H9 (cell line): Measurements from ENCODE around the gene TMEM129. TPM values are rescaled to one million over a fixed set of nuclear protein-coding genes. Genes with fewer than 3 reads are reported as not detected.
A peak's percentile ranks its signal among the peaks of the same experiment; 100 is the strongest.

Source experiments
- DNase-seq: peaks from one replicate; pipeline ENCODE4 v3.0.0-alpha.2; 2017
- H2AFZ ChIP-seq: one replicate; pipeline ENCODE4 v1.6.1; 2013; ENCODE audit warnings: mild to moderate bottlenecking, low read length, control low read depth, moderate library complexity
- H2AK5ac ChIP-seq: 2 replicates; pipeline ENCODE4 v1.6.1; 2013; ENCODE audit warnings: low read length, control low read depth, mixed read lengths; ENCODE audit not compliant: insufficient read length
- H2BK120ac ChIP-seq: one replicate; pipeline ENCODE4 v1.6.1; 2013; ENCODE audit warnings: low read depth, mild to moderate bottlenecking, low read length, control low read depth, inconsistent platforms; ENCODE audit not compliant: poor library complexity, severe bottlenecking
- H2BK12ac ChIP-seq: 2 replicates; pipeline ENCODE4 v1.6.1; 2013; ENCODE audit warnings: low read length, control low read depth, mixed read lengths, low read depth; ENCODE audit not compliant: insufficient read length
- H2BK15ac ChIP-seq: 2 replicates; pipeline ENCODE4 v1.6.1; 2013; ENCODE audit warnings: low read depth, low read length, control low read depth
- H2BK20ac ChIP-seq: one replicate; pipeline ENCODE4 v1.6.1; 2013; ENCODE audit warnings: low read depth, mild to moderate bottlenecking, low read length, control low read depth, inconsistent platforms; ENCODE audit not compliant: poor library complexity, severe bottlenecking
- H2BK5ac ChIP-seq: 2 replicates; pipeline ENCODE4 v1.6.1; 2013; ENCODE audit warnings: low read length, control low read depth, mixed read lengths; ENCODE audit not compliant: insufficient read length
- H3K14ac ChIP-seq: 2 replicates; pipeline ENCODE4 v1.6.1; 2013; ENCODE audit warnings: low read length, control low read depth; ENCODE audit not compliant: insufficient read depth
- H3K18ac ChIP-seq: 2 replicates; pipeline ENCODE4 v1.6.1; 2013; ENCODE audit warnings: low read depth, mild to moderate bottlenecking, mixed read lengths, low read length, control low read depth; ENCODE audit not compliant: insufficient read length
- H3K23ac ChIP-seq: 2 replicates; pipeline ENCODE4 v1.6.1; 2013; ENCODE audit warnings: low read length, control low read depth, mixed read lengths, low read depth; ENCODE audit not compliant: insufficient read length
- H3K23me2 ChIP-seq: 2 replicates; pipeline ENCODE4 v1.6.1; 2013; ENCODE audit warnings: low read depth, mild to moderate bottlenecking, mixed read lengths, low read length, control low read depth; ENCODE audit not compliant: insufficient read length, poor library complexity, severe bottlenecking
- H3K27ac ChIP-seq: 2 replicates; pipeline ENCODE4 v1.5.1; 2013; ENCODE audit warnings: low read length, control low read depth, mixed read lengths, low read depth; ENCODE audit not compliant: insufficient read length
- H3K27me3 ChIP-seq: 2 replicates; pipeline ENCODE4 v1.6.1; 2013; ENCODE audit warnings: low read length, control low read depth, inconsistent platforms; ENCODE audit not compliant: insufficient read depth
- H3K4ac ChIP-seq: 2 replicates; pipeline ENCODE4 v1.6.1; 2013; ENCODE audit warnings: low read depth, mild to moderate bottlenecking, control low read depth, inconsistent platforms, low read length, moderate library complexity
- H3K4me1 ChIP-seq: 2 replicates; pipeline ENCODE4 v1.6.1; 2013; ENCODE audit warnings: low read length, control low read depth, inconsistent platforms; ENCODE audit not compliant: insufficient read depth
- H3K4me2 ChIP-seq: 2 replicates; pipeline ENCODE4 v1.6.1; 2013; ENCODE audit warnings: low read length, control low read depth, mixed read lengths; ENCODE audit not compliant: insufficient read length, insufficient read depth
- H3K56ac ChIP-seq: 2 replicates; pipeline ENCODE4 v1.6.1; 2013; ENCODE audit warnings: low read depth, mild to moderate bottlenecking, mixed read lengths, low read length, control low read depth; ENCODE audit not compliant: insufficient read length
- H3K79me1 ChIP-seq: 2 replicates; pipeline ENCODE4 v1.6.1; 2013; ENCODE audit warnings: low read depth, mild to moderate bottlenecking, moderate library complexity, low read length, control low read depth, inconsistent platforms; ENCODE audit not compliant: insufficient read depth, poor library complexity, severe bottlenecking
- H3K79me2 ChIP-seq: 2 replicates; pipeline ENCODE4 v1.6.1; 2013; ENCODE audit warnings: low read length, control low read depth, inconsistent platforms; ENCODE audit not compliant: insufficient read depth
- H3K9ac ChIP-seq: 2 replicates; pipeline ENCODE4 v1.6.1; 2013; ENCODE audit warnings: low read length, control low read depth, mixed read lengths; ENCODE audit not compliant: insufficient read length; ENCODE audit errors: extremely low read depth
- H3K9me3 ChIP-seq: one replicate; pipeline ENCODE4 v1.6.1; 2013; ENCODE audit warnings: low read depth, low read length, inconsistent platforms; ENCODE audit not compliant: control insufficient read depth
- H3T11ph ChIP-seq: one replicate; pipeline ENCODE4 v1.6.1; 2013; ENCODE audit warnings: mild to moderate bottlenecking, low read length, control low read depth, inconsistent platforms
- H4K20me1 ChIP-seq: one replicate; pipeline ENCODE4 v1.6.1; 2013; ENCODE audit not compliant: control insufficient read depth, insufficient read length, insufficient read depth
- H4K5ac ChIP-seq: 2 replicates; pipeline ENCODE4 v1.6.1; 2013; ENCODE audit warnings: low read depth, mild to moderate bottlenecking, mixed read lengths, low read length, control low read depth; ENCODE audit not compliant: insufficient read length
- H4K8ac ChIP-seq: replicated peaks from 2 replicates; pipeline ENCODE4 v1.6.1; 2013; ENCODE audit warnings: low read length, control low read depth, mixed read lengths, low read depth; ENCODE audit not compliant: insufficient read length
- H4K91ac ChIP-seq: 2 replicates; pipeline ENCODE4 v1.6.1; 2013; ENCODE audit warnings: low read depth, mild to moderate bottlenecking, moderate library complexity, mixed read lengths, low read length, control low read depth; ENCODE audit not compliant: insufficient read length
- H3K27ac Mint-ChIP-seq, 3 experiments: 2 replicates in 2 of 3; 3 replicates in 1 of 3; pipeline ENCODE4 v1.8.0; 2020 to 2021; ENCODE audit warnings: mixed read lengths in 3 of 3, mild to moderate bottlenecking in 1 of 3, moderate library complexity in 1 of 3
- H3K27me3 Mint-ChIP-seq: 2 replicates; pipeline ENCODE4 v1.8.0; 2021; ENCODE audit warnings: low read depth, mild to moderate bottlenecking, moderate library complexity, mixed read lengths
- H3K36me3 Mint-ChIP-seq, 3 experiments: 2 replicates in 2 of 3; 3 replicates in 1 of 3; pipeline ENCODE4 v1.8.0; 2020 to 2021; ENCODE audit warnings: low read depth in 3 of 3, mixed read lengths in 3 of 3; ENCODE audit not compliant: insufficient read depth in 1 of 3
- H3K4me1 Mint-ChIP-seq, 2 experiments: 2 replicates each; pipeline ENCODE4 v1.8.0; 2020; ENCODE audit warnings: mixed read lengths in 2 of 2
- H3K4me3 Mint-ChIP-seq, 2 experiments: 2 replicates in 1 of 2; 3 replicates in 1 of 2; pipeline ENCODE4 v1.8.0; 2020 to 2021; ENCODE audit warnings: mild to moderate bottlenecking in 2 of 2, mixed read lengths in 2 of 2, moderate library complexity in 1 of 2
- H3K9me3 Mint-ChIP-seq, 2 experiments: 2 replicates in 1 of 2; 3 replicates in 1 of 2; pipeline ENCODE4 v1.8.0; 2020; ENCODE audit warnings: mild to moderate bottlenecking in 2 of 2, mixed read lengths in 2 of 2, moderate library complexity in 1 of 2
- CTCF ChIP-seq: fragments of 200-600 bp; sonication (generic); conservative IDR thresholded peaks from 3 replicates; pipeline ENCODE4 v1.8.0; 2021; ENCODE audit warnings: antibody characterized with exemption, mild to moderate bottlenecking
- WGBS: extraction: QIAGEN DNeasy Blood & Tissue Kit; methylation state at CpG from one replicate; pipeline ENCODE4 v1.1.7; 2013; ENCODE audit warnings: missing lambda C conversion rate, low lambda C conversion rate, mixed read lengths; ENCODE audit not compliant: insufficient read length; ENCODE audit errors: extremely low coverage; 5-methylcytosine and 5-hydroxymethylcytosine counted together
- total RNA-seq: library from RNA; stranded (reverse); gene quantifications from 2 replicates; pipeline ENCODE4 v1.2.1, GENCODE V29; 2021

The TMEM129 gene
- total RNA-seq, 1 experiment from 2014 or later, result 27.3 TPM

GRCh38 chr4:1746265-1746691, 25.2 kb upstream of the TMEM129 start:
- Histone ChIP-seq H2AFZ (no peak overlapping the region), H4K5ac (no peak overlapping the region), H3K4me2 (no peak overlapping the region), H2BK15ac (no peak overlapping the region), H3K4me1 (no peaks in the 10 kb centered on the region), H3K18ac (no peak overlapping the region), H3K27ac (no peak overlapping the region), H2AK5ac (no peak overlapping the region), H3K27me3 (no peaks in the 10 kb centered on the region), H3K14ac (no peak overlapping the region), H3K9me3 (no peaks in the 10 kb centered on the region), H3K9ac (no peak overlapping the region), H4K20me1 (no peaks in the 10 kb centered on the region), H4K91ac (no peak overlapping the region), H2BK120ac (no peak overlapping the region), H3K23me2 (no peaks in the 10 kb centered on the region), H3K4ac (no peak overlapping the region), H3T11ph (no peak overlapping the region), H3K23ac (no peak overlapping the region), H3K56ac (no peak overlapping the region), H3K79me1 (no peaks in the 10 kb centered on the region), H2BK5ac (no peak overlapping the region), H3K79me2 (no peaks in the 10 kb centered on the region), H2BK20ac (no peak overlapping the region), H4K8ac (no peak overlapping the region), H2BK12ac (no peak overlapping the region)
- peaks cover 0 to 11% of the 10 kb centered on the region in 2 experiments; a peak in 1 of 4 replicates for H3K4me1 Mint-ChIP-seq
- peaks cover 12 to 42% (median 33%) of the 10 kb centered on the region in 3 experiments; a peak in 6 of 7 replicates for H3K36me3 Mint-ChIP-seq
- WGBS, result no CpG with 5 or more reads among the region's 17 CpGs
- TF ChIP-seq CTCF, result peak; percentile 98
- no peaks in the 10 kb centered on the region for H3K9me3 Mint-ChIP-seq
- peak; percentile 97 for DNase-seq
- no peak overlapping the region for H3K4me3 Mint-ChIP-seq
- H3K27me3 Mint-ChIP-seq, result no peaks in the 10 kb centered on the region
- H3K27ac Mint-ChIP-seq, result no peak overlapping the region
